ENCODE measurements around the gene CACNA1D.
A peak's percentile ranks its signal among the peaks of the same experiment; 100 is the strongest.

The CACNA1D gene

GRCh38 chr3:53554559-53555067 is 60.2 kb downstream of the CACNA1D start:
- no peak overlapping the region for H3K4me3 Mint-ChIP-seq
- peaks cover 12% of the 10 kb centered on the region for H3K9me3 Mint-ChIP-seq
- H3K4me1 Mint-ChIP-seq = peaks cover 37% of the 10 kb centered on the region
- H3K27ac Mint-ChIP-seq = peak overlapping the region in 1 of 3 experiments; percentile 37
- TF ChIP-seq, protein P1, sequence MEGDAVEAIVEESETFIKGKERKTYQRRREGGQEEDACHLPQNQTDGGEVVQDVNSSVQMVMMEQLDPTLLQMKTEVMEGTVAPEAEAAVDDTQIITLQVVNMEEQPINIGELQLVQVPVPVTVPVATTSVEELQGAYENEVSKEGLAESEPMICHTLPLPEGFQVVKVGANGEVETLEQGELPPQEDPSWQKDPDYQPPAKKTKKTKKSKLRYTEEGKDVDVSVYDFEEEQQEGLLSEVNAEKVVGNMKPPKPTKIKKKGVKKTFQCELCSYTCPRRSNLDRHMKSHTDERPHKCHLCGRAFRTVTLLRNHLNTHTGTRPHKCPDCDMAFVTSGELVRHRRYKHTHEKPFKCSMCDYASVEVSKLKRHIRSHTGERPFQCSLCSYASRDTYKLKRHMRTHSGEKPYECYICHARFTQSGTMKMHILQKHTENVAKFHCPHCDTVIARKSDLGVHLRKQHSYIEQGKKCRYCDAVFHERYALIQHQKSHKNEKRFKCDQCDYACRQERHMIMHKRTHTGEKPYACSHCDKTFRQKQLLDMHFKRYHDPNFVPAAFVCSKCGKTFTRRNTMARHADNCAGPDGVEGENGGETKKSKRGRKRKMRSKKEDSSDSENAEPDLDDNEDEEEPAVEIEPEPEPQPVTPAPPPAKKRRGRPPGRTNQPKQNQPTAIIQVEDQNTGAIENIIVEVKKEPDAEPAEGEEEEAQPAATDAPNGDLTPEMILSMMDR (IDR thresholded peaks at IDR 0.05; ENCODE audit: unreplicated experiment in 3 of 3) = no peak
- no peaks in the 10 kb centered on the region for H3K27me3 Mint-ChIP-seq (ENCODE audit: low read depth)
- H3K36me3 Mint-ChIP-seq (ENCODE audit: low read depth) = no peaks in the 10 kb centered on the region

- TF ChIP-seq, protein P1 (IDR thresholded peaks at IDR 0.05; ENCODE audit: unreplicated experiment in 3 of 3) = no peak
- Mint-ChIP-seq H3K27me3 (ENCODE audit: low read depth) (no peaks in the 10 kb centered on the region), H3K4me3 (no peak overlapping the region), H3K27ac (peak overlapping the region in 1 of 3 experiments; percentile 28), H3K9me3 (peaks cover 12% of the 10 kb centered on the region), H3K4me1 (peaks cover 37% of the 10 kb centered on the region), H3K36me3 (ENCODE audit: low read depth) (no peaks in the 10 kb centered on the region)
These were observed 60.7 kb downstream of the CACNA1D start for GRCh38 chr3:53555068-53555588.

GRCh38 chr3:53566461-53567145 is 72.2 kb downstream of the CACNA1D start:
- Mint-ChIP-seq H3K27me3 (ENCODE audit: low read depth) (no peaks in the 10 kb centered on the region), H3K36me3 (ENCODE audit: low read depth) (no peaks in the 10 kb centered on the region), H3K9me3 (no peaks in the 10 kb centered on the region), H3K4me3 (no peak overlapping the region), H3K4me1 (peaks cover 12% of the 10 kb centered on the region), H3K27ac (no peak overlapping the region)
- TF ChIP-seq, protein P1 (IDR thresholded peaks at IDR 0.05; ENCODE audit: unreplicated experiment in 3 of 3) = no peak

DNA sequence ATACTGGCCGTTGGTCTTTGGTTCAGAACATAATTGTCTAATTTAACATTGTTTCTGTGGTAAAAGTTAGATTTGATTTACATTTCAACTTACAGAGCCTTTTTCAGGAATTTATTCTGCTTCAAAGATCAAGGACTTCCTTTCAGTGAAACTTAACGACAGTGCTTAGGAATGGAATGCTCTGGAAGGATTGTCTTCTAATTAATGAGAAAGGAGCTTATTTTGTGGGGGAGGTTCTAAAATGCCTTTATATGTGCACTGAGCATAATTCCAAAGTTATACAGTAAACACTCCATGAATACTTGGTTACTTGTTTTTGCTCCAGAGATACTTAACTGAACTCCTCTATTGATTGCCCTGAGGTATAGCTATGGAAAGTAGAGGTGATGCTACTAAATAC is 75.7 kb downstream of the CACNA1D start:
- Mint-ChIP-seq H3K4me1 (peaks cover 12% of the 10 kb centered on the region), H3K36me3 (ENCODE audit: low read depth) (no peaks in the 10 kb centered on the region), H3K9me3 (no peaks in the 10 kb centered on the region)

DNA sequence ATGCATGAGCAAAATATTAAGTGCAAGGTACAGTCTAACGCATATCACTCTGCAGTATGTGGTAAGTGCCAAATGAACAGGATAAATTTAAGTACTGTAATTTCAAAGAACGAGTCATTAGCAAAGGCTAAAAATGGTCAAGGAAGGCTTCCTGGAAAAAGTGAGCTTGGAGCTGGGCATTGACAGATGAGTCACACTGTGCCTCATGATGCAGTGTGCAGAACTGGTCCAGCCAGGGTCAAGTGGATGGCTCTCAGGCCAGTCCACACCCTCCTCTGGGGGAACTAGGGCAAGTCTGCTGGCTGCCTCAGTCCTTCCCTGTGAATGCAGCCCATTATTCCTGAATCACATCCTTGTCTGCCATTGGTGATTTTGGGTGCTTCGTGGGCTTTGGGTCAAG is 76.3 kb downstream of the CACNA1D start:
- Mint-ChIP-seq H3K27me3 (ENCODE audit: low read depth) (no peaks in the 10 kb centered on the region), H3K9me3 (no peaks in the 10 kb centered on the region), H3K4me3 (no peak overlapping the region)

More for the DNA sequence above, 75.7 kb downstream of the CACNA1D start:
- Mint-ChIP-seq H3K27ac (peak overlapping the region in 2 of 3 experiments; percentile 17 to 29), H3K4me3 (no peak overlapping the region), H3K27me3 (ENCODE audit: low read depth) (no peaks in the 10 kb centered on the region)
- TF ChIP-seq, protein P1 (IDR thresholded peaks at IDR 0.05; ENCODE audit: unreplicated experiment in 3 of 3) = no peak

More for the DNA sequence above, 76.3 kb downstream of the CACNA1D start:
- Mint-ChIP-seq H3K4me1 (peaks cover 12% of the 10 kb centered on the region), H3K36me3 (ENCODE audit: low read depth) (no peaks in the 10 kb centered on the region), H3K27ac (peak overlapping the region in 1 of 3 experiments; percentile 17)
- TF ChIP-seq, protein P1 (IDR thresholded peaks at IDR 0.05; ENCODE audit: unreplicated experiment in 3 of 3) = no peak
